GM18502 (cell line): ENCODE data around the gene RHBDF2.
A peak's percentile ranks its signal among the peaks of the same experiment; 100 is the strongest.

Experiments used
- ATAC-seq: cut with Tn5 transposase; IDR thresholded peaks from one replicate; pipeline ENCODE4 v1.9.1; 2021; ENCODE audit warnings: mild to moderate bottlenecking; ENCODE audit not compliant: unreplicated experiment, poor library complexity

The RHBDF2 gene

DNA sequence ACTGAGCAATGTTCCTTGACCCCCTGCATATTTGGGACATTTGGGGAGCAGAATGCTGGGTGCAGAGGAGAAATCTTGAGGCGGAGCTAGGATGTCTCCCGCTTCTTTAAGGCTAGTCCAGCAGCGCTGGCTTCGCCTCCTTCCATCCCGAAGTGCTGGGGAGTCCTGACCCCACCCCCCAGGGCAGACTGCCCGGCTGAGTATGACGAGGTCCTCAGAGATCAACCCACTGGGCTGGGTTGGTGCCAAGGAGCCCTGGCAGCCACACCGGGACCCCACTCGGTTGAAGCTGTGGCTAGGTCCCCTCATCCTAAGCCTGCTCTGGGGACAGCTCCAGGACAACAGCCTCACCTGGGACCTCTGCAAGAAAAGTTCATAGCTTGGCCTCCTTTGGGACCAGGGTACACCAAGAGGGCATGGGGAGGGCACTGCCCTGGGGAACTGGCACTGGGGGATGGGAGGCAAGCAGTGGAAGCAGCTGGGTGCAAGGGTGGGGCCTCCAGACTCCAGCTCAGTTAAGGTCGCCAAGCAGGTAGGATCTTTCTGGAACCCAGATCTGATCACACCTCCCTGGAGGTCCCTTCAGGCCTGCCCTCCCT, 11.0 kb downstream of the RHBDF2 start:
- ATAC-seq = no peak

DNA sequence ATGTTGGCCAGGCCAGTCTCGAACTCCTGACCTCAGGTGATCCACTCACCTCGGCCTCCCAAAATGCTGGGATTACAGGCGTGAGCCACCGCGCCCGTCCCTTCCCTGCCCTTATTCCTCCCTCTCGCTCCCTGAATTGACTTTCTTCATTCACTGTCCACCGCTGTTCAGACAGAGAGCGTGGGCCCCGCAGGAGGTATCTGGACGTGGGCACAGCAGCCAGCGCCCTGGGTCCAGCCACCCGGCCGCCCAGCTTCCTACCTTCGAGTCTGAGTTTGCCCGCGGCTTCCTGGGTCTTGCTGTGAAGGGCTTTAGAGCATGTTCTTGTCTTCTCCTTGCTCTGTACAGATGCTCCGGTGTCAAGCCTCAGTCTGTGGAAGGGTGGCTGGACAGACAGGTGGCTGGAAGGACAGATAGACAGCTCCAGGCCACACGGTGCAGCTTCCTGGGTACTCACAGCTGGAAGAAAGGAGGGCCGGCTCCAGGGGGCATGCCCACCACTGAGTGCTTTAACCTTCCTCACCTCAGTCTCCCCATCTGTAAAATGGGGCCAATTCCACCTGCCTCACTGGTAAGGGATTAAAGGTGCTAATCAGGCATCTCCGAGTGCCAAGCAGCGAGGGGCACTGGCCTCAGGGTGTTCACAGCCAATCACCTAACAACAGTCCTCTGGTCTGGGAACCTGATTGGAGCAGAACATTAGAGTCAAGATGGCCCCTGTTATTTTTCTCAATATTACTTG, 13.6 kb downstream of the RHBDF2 start:
- no peak for ATAC-seq

DNA sequence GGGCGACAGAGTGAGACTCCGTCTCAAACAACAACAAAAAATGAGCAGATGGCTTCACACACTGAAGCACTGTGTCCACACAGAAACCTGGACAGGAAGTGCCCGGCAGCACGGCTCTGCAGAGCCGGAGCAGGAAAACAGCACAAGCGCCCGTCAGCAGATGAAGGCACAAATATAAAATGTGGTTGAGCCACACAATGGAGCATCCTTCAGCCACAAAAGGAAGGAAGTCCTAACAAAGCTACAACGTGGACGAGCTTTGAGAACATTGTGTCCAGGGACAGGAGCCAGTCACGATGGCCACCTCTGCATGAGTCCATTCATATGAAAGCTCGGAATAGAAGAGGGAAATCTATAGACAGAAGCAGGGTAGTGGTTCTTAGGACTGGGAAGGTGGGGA, 15.7 kb downstream of the RHBDF2 start:
- ATAC-seq = no peak

DNA sequence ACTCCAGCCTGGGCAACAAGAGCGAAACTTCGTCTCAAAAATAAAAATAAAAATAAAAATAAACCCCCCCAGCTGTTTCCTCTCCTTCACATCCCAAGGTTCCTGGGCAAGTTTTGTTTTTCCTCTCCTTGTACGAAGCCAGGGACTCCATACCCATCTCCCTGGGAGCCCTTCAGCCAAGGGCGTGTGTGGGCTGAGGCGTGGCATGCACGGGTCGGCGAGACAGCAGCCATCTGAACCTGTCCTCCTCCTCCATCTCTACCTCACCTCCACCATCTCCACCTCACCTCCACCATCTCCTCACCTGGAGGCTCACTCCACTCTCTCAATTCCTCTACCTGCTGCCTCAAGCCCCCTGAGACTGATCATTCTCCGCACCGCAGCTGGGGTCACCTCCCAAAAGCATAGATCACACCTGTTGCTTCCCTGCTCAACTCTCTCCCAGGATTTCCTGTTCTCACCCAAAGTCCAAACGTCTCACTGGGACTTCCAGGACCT, 16.9 kb downstream of the RHBDF2 start:
- no peak for ATAC-seq

DNA sequence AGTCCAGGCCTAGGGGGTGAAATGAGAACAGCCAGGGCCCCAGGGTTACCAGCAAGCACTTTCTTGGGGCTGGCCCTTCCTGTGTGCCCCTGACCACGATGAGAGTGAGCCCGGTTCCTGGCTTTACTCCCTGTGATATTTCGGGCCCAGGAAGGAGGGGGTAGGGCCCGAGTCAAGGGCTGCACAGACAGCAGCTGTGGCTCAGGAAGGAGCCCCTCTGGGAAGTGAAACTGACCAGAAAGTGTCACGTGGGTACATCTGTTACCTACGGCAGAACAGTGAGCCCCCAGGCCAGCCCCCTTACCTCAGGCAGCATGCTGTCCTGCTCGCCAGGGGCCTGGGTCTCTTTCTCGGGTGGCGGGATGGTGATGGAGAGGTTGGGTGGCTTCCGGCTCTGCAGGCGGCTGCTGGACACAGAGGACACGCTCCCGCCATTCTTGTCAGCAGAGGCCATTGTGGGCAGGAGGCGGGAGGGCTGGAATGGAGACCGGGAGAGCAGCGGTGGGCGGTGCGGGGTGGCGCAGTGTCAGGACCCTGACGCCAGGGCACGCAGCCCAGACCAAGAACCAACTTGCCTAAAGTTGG, 20.1 kb downstream of the RHBDF2 start:
- ATAC-seq = peak; percentile 73

DNA sequence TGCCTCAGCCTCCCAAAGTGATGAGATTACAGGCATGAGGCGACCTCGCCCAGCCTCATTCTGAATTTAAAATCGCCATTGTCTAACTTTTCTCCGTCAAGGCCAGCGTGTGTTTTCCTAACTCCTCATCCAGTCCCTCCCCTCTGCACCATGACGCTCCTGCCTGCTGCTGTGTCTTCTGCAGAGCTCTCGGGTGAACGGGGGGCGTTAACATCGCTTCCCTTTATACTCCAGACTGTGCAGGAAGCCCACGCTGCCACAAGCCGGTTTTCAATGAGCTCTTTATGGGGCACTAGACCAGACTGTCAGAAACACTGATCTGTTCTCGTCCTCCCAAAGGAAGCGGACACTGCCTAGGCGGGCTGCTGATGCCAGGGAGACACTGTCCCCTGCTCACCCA, 20.6 kb downstream of the RHBDF2 start:
- peak; percentile 14 for ATAC-seq

DNA sequence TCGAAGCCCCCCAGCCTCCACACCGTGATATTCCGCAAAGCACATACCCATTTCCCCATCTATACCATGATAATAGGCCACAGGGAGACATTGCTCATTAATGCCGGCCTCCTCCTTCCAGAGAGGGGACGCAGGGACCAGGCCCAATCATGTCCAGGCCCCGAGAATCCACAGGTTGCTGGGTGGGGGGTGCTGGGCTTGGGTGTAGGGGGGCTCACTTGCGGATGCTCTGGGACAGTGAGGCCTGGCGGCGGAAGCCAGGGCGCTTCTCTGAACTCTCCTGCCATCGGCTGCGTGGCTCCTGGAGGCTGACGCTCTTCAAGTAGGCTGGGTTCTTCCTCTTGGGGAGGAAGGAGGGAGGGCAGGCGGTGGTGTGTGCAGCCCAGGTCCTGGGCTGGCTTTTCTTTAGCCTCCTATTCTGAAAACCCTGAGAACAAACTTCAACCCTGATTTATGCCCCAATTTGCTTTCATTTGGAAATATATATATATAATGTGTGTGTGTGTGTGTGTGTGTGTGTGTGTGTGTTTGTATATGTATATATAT, 21.6 kb downstream of the RHBDF2 start:
- no peak for ATAC-seq

DNA sequence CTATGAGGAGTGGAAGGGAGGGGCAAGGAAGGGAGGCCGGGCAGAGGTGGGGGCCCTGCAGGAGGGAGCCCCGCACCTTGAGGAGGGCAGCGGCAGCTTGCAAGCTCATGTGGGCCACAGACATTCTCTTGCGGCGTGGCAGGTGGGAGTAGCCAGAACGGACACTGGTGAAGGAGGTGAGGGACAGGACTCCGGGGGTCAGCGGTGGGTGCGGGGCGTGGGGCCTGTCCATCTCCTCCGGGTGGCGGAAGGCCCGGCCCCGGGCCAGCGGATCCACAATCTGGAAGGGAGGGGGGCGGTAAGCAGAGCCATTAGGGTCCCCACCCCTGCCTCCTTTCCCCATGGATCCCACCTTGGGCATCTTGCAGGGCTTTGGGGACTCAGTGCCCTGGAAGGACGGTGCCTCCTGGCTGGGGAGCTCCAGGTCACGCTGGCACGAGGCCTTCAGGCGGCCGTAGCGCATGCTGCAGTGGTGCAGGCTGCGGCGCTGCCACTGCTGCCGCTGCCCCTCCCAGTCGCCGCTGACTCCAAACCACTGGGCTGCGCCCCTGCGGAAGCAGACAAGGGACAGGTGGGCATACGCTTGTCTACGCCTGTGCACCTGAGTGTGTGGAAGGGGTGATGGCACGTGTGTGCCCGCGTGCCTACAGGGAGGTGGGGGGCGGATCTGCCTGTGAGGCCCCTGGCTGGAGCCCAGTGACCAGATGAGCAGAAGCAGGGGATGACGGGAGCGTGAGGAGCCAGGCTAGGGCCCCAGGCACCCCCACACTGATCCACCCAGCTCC, 22.3 kb downstream of the RHBDF2 start:
- ATAC-seq = no peak

DNA sequence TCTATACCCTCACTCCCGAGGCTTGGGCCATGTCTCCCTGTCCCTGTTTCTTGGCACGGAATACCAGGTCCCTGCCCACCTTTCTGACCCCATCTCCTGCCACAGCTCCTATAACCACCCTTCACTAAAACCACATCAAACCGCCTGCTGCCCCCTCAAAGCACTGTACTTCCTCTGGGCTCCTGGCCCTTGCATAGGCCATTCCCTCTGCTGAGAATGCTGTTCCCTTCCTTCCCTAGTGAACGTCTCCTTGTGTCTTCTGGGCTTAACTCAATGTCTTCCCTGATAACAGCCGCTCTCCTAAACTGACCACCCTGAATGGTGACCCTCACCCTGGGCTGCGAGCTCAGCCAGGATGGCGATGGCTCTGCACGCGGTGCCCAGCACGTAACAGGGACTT, 23.1 kb downstream of the RHBDF2 start:
- ATAC-seq = no peak

DNA sequence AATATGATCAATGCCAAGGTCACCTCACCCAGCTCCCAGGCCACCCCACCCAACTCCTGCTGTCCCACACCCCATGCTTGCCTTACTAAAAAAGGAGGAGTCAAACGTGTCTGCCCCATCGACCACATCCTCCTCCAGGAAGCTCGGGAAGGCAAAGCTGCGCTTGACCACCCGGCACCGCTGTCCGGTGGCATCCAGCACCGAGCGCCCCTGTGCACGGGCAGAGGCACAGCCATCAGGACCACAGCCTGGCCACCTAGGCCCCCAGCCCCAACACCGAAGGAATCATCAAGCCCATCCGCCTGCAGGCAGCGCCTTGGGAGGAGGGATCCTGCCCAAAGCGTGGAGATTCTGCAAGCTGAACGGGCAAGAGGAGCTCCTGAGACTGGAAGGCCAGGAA, 23.6 kb downstream of the RHBDF2 start:
- no peak for ATAC-seq

DNA sequence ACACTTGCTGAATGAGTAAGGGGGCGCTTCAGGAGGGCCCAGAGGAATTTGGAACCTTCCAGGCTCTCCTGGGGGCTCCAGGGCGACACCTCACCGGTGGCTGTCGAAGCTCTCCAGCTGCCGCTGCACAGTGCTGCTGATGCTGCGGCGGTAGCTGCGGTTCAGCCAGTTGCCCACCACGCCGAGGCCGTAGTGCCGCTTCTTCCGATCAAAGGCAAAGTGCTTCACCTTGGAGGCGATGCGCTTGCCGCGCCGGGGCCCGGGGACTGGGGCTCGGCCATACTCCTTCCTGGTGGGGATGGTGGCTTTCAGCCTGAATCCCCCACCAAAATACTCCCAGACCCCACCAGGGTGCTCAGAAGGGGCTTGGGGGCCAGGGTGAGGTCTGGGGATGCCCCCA, 24.5 kb downstream of the RHBDF2 start:
- no peak for ATAC-seq

DNA sequence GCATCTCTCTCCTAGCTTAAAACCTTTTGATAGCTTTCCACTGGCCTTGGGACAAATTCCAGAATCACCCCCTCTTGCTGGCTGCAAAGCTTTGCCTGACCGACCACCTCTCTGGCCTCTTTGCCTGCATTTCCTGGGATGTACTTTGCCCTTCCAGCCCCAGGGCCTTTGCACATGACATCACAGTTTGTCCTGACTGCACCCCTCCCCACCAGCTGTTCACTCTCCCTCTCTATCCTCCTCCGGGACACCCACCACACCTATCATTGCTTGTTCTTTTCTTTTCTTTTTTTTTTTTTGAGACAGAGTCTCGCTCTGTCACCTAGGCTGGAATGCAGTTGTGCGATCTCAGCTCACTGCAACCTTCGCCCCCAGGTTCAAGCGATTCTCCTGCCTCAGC, 25.9 kb downstream of the RHBDF2 start:
- ATAC-seq = no peak

DNA sequence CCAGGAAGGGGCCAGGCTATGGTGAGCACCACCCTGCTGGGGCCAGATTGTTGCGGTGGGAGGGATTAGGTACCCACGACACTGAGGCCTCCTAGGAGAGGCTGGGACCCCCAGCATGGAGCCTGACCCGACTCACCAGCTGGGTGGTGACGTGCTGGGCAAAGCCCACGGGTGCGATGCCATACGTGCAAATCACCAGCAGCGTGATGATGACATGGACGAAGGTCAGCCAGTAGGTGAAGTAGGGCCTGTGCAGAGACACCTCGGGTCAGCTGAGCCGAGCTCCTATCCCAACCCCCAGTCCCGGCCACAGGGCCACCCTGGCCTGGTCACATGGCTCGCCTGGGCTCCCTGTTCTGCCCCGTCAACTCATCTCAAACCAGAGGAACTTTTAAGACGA, 26.3 kb downstream of the RHBDF2 start:
- ATAC-seq = no peak

DNA sequence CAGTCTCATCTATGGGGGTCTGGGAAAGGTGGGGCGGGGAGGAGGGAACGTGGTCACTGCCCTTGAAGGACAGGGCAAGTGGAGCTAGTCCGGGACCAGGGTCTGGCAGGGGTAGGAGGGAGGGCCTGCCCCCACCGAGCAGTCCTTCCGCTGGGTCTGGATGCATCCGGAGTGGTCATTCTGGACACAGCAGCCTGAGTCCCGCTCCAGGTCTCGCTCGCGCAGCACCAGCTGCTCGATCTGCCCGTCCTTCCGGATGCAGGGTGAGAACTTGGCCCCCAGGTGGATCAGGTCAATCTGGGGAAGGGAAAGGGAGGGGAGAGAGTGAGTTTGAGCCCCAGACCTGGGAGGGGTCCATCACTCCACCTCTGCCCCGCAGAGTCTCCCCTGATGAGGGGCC, 27.0 kb downstream of the RHBDF2 start:
- ATAC-seq = no peak

DNA sequence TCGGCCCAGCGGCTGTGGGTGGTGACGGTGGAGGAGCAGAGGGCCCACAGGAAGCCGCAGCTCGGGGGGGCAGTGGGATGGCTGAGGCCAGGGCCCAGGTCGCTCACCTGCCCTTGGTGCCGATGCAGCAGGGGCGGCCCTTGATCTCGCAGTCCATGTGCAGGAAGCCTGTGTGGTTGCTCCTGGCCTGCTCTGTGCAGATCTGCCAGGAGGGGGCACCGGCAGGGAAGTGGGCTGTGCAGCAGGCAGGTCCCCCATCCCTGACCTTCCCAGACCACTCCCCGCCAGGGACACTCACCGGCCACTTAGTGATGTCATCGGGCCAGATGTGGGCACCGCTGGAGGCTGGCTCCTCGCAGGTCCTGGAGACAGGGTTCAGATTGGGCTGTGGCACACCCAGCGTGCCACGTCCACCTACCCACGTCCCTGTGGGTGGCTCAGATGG, 27.7 kb downstream of the RHBDF2 start:
- no peak for ATAC-seq

DNA sequence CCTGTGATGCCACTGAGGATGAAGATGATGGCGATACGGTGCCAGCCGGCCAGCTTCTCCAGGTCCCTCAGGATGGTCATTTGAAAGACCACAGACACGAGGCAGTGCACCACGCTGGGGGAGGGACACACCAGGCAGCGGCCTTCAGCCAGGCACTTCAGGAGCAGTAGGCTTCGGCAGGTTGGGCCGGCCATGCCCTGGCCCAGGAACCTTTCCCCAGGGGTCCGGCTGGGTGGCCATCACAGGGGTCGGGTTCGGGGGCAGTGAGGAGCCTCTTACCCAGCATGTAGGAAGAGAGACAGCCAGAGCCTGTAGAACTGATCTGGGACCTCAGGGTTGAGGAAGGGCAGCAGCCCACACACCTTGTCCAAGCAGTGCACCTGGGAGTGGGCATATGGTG, 28.5 kb downstream of the RHBDF2 start:
- no peak for ATAC-seq

DNA sequence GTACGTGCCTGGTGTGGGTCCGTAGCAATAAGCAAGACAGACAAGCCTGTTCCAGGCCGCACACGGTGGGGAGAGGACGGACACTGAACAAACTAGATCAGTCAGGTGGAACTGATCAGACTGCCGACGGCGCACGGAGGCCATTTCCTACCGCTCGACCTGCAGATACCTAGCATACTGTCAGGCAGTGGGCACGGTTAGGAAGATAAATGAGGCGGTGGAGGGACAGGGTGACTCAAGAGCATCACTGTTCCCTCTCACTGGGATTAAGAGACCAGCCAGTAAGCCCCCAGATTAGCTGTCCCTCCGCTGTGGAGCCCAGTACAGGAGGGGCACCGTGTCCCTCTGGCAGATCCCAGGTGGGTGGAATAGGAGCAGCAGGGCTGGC, 29.0 kb downstream of the RHBDF2 start:
- no peak for ATAC-seq

DNA sequence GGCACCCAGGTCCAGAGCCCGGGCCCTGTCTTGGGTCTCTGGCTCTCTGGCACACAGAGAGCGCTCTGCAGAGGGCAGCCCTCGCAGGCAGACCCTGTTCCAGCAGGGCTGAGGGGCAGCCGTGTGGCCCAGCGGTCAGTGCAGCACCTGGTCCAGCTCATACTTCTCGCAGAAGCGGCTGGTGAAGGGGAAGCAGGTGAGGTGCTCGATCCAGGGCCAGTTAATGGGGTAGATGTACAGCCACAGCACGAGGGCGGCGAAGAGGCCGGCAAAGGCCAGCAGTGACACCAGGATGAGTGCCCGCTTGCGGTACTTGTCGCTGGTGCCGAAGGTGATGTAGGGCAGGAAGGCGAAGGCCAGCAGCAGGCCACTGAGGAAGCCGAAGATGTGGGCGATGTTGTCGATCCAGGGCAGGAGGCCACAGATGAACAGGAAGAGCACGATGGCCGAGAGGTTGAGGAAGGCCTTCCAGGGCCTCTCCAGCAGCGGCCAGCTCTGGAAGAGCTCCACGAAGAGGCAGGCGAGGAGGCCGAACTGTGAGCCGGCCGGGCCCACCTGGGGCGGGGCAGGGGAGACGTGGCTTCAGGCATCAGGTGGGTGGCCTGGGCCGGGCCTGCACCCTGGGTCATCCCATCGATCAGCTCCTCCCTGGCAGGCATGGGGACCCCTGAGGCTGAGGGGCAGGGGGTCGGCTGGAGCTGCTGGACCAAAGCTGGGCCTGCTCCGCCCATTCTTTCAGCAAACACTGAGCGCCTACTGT, 29.5 kb downstream of the RHBDF2 start:
- no peak for ATAC-seq

DNA sequence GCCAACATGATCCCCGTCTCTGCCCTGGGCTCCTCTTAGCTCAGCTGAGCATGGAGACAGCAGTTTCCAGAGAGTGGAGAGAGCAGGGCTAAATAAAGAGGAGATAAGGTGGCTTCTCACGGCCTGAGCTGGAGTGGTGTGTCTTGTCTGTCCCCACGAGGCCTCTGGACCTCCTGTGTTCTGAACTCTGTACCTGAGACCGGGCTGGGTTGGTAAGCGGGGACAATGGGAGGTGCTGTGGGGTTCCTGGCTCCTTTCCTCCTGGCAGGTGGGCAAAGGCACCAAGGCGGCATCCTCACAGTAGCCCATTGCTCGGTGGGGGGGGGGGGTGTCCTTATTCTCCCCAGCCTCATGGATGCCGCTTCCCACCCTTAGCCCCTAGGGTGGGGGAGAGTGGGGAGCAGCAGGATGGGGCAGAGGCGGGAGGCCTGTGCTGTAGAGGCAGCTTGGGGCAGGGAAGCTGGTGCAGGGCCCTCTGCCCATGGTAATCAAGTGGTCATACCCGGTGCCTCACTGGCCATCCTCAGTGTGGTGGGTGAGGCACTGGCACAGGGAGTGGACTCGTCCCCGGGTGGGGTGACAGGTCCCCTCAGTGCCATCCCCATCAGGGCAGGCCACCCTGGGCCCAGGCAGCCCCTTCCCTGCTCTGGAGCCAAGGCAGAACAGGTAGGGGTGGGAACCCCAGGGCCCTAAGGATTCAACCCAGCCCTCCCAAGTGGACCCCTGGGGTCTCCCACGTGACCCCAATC, 31.1 kb downstream of the RHBDF2 start:
- no peak for ATAC-seq
